Lower leg skin (tissue), 3 donors: ENCODE measurements around the gene PTK7.

Experiments used
- CTCF ChIP-seq, 3 donors: fragments of 450-650 bp; IDR thresholded peaks; one replicate each; pipeline ENCODE4 v1.5.1; 2016; ENCODE audit warnings: antibody characterized with exemption in 3 of 3, mild to moderate bottlenecking in 3 of 3, moderate library complexity in 2 of 3
- POLR2A ChIP-seq, 2 donors: fragments of 450-650 bp; IDR thresholded peaks; one replicate each; pipeline ENCODE4 v1.6.1; 2016 to 2017; ENCODE audit warnings: antibody characterized with exemption in 2 of 2, mild to moderate bottlenecking in 1 of 2, moderate library complexity in 1 of 2

GRCh38 chr6:43091436-43091991 is 15.4 kb downstream of the PTK7 start:
- no peak for TF ChIP-seq POLR2A (IDR thresholded peaks at IDR 0.05)
- TF ChIP-seq CTCF (IDR thresholded peaks at IDR 0.05), result no peak
